Sigmoid colon (tissue), 3 donors: ENCODE results near the gene ZNF467.

Experiments
- CTCF ChIP-seq, 4 experiments: fragments of 450-650 bp in 3 of 4; fragments of 200-600 bp in 1 of 4; IDR thresholded peaks; one replicate each; pipeline ENCODE4 v1.5.1; 2016 to 2019; ENCODE audit warnings: antibody characterized with exemption in 4 of 4, mild to moderate bottlenecking in 3 of 4, moderate library complexity in 2 of 4
- POLR2A ChIP-seq, 2 donors: fragments of 450-650 bp; IDR thresholded peaks; one replicate each; pipeline ENCODE4 v1.6.1; 2016; ENCODE audit warnings: antibody characterized with exemption in 2 of 2, mild to moderate bottlenecking in 2 of 2, moderate library complexity in 2 of 2

GRCh38 chr7:149751043-149751775, 22.2 kb downstream of the ZNF467 start:
- TF ChIP-seq CTCF (IDR thresholded peaks at IDR 0.05) (no peak), POLR2A (IDR thresholded peaks at IDR 0.05) (no peak)
